HG02943 (cell line): Measurements from ENCODE around the gene KLC3.
"Not testable (repeated sequence)": the region's sequence is repeated elsewhere in the genome, so short reads cannot be mapped to it uniquely, and the experiment has no call there.

Source experiments
- ATAC-seq: cut with Tn5 transposase; IDR thresholded peaks from one replicate; pipeline ENCODE4 v1.9.1; 2021; ENCODE audit warnings: mild to moderate bottlenecking, low read depth, moderate library complexity; ENCODE audit not compliant: unreplicated experiment

KLC3 gene

GRCh38 chr19:45340232-45340898 is at the start of gene KLC3:
Gene KLC3, plus strand, starts transcription at chr19:45340750. Its CDS starts 4,792 bp downstream, at chr19:45345542.
- ATAC-seq: no peak

DNA sequence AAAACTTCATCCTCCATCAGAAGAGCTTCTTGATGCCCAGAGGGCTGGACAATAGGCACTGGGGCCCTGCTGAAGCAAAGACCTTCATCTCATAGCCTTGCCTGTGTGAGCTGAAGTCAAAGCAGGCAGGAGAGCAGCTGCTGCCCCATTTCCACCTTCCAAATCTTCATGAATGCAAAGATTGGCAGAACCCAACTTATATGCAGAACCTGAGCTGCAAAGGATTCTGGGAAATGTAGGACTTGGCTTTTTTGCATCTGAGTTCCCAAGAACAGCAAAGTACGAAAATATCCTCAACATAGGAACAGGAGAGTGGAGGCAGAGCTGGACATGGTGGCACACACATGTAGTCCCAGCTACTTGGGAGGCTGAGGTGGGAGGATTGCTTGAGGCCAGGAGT is 48.7 kb upstream of the KLC3 start:
- no peak for ATAC-seq

DNA sequence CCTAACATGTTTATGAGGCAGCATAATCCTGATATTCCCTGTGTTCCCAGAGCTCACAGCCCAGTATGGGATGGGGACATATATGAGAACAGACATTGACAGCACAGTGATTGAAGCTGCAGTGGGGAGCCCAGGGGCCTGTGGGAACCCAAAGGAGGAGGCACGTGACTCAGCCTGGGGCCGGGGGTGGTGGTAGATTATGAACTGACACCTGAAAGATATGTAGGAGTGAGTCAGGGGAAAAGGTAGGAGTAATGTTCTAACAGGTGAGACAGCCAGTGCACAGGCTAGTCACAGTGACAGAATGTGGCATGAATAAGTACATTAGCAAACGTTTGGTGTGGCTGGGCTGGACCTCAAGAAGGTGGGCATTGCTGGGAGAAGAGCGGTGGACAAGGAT is 46.9 kb upstream of the KLC3 start:
- ATAC-seq: no peak

DNA sequence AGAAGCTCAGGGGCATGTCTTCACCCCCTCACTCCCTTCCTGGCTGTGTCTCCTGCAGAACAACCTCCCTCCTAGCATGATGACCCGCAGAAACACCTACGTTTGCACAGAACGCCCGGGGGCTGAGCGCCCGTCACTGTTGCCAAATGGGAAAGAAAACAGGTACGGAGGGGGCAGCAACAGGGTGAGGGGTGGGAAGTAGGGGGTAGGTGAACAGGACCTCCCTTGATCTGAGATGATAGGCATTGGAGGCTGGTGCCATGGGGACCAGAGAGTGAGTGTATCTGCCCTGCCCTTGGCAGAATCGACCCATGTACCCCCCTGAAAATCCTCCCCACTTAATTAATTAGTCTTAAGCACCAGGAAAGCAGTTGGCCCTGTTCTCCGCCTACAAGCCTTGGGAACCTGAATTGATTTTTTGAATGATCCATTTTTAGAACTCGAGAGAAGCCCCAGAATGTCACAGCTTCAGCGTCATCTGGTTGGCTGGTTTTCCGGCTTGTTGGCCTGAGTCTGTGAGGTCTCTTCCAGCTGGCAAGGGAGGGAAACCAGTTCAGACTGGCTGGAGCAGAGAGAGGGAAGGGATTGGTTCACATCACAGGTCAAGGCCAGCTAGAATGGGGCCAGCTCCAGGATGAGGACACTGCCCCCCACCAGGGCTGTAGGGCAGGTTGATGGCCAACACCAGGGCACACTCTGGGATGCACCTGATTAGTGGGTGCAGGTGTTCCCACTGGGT is 46.1 kb upstream of the KLC3 start:
- ATAC-seq: no peak

- no peak for ATAC-seq
Observed at GRCh38 chr19:45295873-45296272, 44.7 kb upstream of the KLC3 start.

GRCh38 chr19:45296355-45296754 is 44.2 kb upstream of the KLC3 start:
- no peak for ATAC-seq

DNA sequence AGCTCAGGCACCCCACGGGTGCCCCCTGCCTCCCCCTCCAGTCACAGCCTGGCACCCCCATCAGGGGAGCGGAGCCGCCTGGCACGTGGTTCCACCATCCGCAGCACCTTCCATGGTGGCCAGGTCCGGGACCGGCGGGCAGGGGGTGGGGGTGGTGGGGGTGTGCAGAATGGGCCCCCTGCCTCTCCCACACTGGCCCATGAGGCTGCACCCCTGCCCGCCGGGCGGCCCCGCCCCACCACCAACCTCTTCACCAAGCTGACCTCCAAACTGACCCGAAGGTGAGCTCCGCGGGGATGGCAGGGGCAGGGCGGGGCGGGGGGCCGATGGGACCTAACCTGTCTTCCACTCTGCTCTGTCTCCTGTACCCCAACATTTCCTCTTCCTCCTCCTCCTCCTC is 42.9 kb upstream of the KLC3 start:
- ATAC-seq: no peak

DNA sequence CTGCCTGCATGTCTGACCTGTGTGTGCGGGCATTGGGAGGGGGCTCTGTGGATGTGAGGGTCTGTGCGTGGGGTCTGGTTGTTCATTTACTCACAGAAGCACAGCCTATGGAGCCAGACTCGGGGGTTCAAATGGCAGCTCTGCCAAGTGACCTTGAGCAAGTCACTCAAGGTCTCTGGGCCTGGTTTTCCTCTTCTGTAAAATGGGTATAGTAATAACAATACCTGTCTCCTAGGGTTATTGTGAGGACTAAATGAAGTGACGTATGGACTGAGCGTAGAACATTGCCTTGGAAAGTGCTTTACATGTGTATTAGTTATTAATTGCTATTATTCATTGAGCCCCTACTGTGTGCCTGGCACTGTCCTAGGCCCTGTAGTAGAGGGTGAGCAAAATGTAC is 42.3 kb upstream of the KLC3 start:
- no peak for ATAC-seq

GRCh38 chr19:45299719-45300118 is 40.8 kb upstream of the KLC3 start:
- no peak for ATAC-seq

- ATAC-seq: no peak
Observed at GRCh38 chr19:45302416-45302815, 38.1 kb upstream of the KLC3 start.

GRCh38 chr19:45303269-45304060 is 37.1 kb upstream of the KLC3 start:
- no peak for ATAC-seq

DNA sequence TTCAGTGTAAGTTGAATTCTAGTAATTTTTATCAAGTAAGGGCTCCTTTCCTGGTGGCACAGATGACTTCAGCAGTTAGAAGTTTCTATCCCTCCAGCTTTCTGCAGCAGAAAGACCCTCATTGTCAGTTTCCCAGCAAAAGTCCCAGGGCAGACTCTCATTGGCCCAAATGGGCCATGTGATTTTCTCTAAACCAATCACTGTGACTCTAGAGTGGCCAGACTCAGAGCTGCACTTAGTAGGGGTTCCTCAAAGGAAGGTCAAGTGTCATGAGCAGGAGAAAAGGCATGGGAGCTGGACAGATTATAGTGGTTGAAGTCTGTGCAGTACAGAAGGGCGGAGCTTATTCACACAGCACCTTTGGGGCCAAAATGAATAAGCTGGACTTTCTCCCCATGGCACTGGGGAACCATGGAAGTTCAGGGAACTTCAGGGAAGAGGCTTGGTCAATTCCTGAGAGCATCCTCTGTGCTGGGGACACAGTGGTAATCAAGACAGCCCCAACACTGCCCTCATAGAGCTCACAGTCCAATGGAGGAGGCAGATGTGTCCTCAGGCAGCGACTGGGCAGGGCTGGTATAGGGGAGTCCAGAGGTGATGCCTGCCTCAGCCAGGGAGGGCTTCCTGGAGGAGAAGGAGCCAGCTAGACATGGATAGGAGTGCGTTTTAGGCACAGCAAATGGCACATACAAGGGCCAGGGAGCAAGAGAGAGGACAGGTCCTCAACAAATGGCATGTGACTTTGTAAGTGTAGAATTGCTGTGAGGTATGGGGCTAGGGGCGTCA is 36.2 kb upstream of the KLC3 start:
- ATAC-seq: no peak

- no peak for ATAC-seq
Observed at GRCh38 chr19:45305007-45305406, 35.5 kb upstream of the KLC3 start.

DNA sequence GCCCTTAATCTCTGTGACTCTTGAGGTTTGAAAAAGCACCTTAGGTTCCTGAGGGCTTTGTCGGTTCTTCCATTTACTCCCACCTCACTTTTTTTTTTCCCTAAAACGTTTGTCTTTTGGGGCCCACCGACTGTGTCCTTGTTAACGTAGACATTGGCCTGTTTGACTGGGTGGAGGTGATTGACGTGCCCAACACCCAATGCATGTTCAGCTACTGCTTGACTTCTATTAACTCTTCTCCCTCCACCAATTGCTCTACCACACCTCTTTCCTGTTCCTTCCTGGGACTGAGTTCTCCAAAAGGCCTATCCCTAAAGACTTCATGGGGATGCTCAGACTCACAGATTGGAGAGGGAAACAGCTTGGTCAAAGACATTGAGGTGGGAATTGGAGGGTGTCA is 35.1 kb upstream of the KLC3 start:
- no peak for ATAC-seq

- no peak for ATAC-seq
Observed at GRCh38 chr19:45306040-45306439, 34.5 kb upstream of the KLC3 start.

GRCh38 chr19:45306518-45307027 is 34.0 kb upstream of the KLC3 start:
- ATAC-seq: no peak

DNA sequence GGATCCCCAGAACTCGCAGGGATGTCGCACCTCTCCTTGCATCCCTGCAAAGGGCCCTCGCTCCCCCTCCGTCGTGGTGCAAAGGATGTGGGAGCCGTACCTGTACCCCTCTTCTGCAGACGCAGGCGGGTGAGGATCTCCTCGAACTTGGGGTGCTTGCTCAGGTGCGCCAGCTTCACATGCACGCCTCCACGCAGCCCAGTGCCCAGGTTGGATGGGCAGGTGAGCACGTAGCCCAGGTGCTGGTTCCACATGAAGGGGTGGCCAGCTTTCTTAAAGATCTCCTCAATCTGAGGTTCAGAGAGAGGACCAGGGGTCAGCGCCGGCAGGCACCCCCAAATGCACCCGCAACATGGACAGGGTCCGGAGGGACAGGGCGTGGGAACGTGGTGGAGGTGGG is 33.2 kb upstream of the KLC3 start:
- ATAC-seq: no peak

GRCh38 chr19:45309322-45309721 is 31.2 kb upstream of the KLC3 start:
- not testable (repeated sequence) for ATAC-seq

GRCh38 chr19:45311621-45312020 is 28.9 kb upstream of the KLC3 start:
- no peak for ATAC-seq

DNA sequence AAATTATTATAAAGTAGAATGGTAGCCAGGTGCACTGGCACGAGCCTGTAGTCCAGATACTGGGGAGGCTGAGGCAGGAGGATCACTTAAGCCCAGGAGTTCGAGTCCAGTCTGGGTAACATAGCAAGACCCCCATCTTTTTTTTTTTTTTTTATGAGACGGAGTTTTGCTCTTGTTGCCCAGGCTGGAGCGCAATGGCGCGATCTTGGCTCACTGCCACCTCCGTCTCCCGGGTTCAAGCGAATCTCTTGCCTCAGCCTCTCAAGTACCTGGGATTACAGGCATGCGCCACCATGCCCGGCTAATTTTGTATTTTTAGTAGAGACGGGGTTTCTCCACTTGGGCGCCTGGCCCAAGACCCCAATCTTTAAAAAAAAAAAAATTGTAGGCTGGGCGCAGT is 28.3 kb upstream of the KLC3 start:
- not testable (repeated sequence) for ATAC-seq
